ENCODE measurements around the gene BET1L.

Gene BET1L

DNA sequence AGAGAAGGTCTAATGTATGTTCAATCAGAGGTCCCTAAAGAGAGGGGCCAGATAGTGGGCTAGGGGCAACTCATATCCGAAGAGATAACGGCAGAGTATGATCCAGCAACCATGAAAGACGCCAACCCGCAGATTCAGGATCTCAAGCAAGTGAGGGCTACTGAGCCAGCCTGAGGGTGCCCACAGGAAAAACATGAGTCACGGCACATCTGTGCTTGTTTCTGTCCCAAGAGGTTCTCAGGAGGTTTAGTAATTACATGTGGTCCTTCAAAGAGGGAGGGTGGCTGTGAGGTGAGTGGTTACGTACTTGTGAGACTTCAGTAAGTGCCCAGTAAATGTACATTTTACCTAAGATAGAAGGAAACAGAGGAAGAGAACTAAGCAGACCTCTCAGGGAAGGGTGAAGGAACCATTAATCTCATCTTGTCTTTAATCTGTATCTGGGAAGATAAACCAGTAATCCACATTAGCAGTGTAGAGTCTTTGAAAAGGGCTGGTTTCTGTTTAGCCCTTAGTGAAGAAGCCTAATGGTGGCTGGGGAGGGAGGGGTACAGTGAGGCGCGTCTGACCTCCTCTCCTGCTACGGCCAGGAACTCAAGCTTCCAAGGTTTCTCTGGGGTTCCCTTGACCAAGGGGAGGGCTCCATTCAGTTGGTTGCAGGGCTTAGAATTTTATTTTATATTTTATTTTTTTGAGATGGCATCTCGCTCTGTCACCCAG is 18.7 kb upstream of the BET1L start:
- H3K4me3 ChIP-seq (ENCODE audit: low read depth, low read length), result peak overlapping the region; percentile 55
- peak; percentile 93 for DNase-seq (ENCODE audit: low read depth)
- TF ChIP-seq MYC (IDR thresholded peaks at IDR 0.05; ENCODE audit: low read depth, low read length), result peak; percentile 55
- TF ChIP-seq, protein P1, sequence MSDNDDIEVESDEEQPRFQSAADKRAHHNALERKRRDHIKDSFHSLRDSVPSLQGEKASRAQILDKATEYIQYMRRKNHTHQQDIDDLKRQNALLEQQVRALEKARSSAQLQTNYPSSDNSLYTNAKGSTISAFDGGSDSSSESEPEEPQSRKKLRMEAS (IDR thresholded peaks at IDR 0.05; ENCODE audit: low read depth, low read length), result peak; percentile 73; the same call in 1 of the 2 replicates
- no peak for TF ChIP-seq POLR2A (IDR thresholded peaks at IDR 0.05; ENCODE audit: extremely low read depth, insufficient read length)
- TF ChIP-seq CTCF (IDR thresholded peaks at IDR 0.05; ENCODE audit: low read depth, low read length), result no peak

DNA sequence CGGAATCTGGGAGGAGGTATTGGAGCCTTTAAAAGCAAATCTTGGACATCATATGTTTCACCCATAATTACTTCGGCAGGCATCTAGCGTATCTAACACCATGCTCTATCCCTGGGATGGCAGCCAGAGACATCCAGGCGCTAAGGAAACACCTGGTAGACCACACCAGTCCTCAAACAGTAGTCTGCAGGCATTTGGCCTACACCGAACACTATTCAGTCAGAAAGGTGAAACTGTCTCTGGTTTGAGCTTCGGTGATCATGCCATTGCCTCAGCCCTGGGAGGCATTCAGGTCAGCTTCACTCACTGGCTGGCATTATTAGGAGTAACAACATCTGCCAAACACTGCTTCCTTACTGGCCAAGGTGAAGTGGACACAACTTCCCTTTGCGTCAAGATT is 17.2 kb upstream of the BET1L start:
- no peak overlapping the region for H3K4me3 ChIP-seq (ENCODE audit: low read depth, low read length)
- no peak for DNase-seq (ENCODE audit: low read depth)
- no peak for TF ChIP-seq CTCF (IDR thresholded peaks at IDR 0.05; ENCODE audit: low read depth, low read length)
- no peak for TF ChIP-seq POLR2A (IDR thresholded peaks at IDR 0.05; ENCODE audit: extremely low read depth, insufficient read length)
- TF ChIP-seq MYC (IDR thresholded peaks at IDR 0.05; ENCODE audit: low read depth, low read length), result no peak
- TF ChIP-seq, protein P1 (IDR thresholded peaks at IDR 0.05; ENCODE audit: low read depth, low read length), result no peak

- H3K4me3 ChIP-seq (ENCODE audit: low read depth, low read length), result no peak overlapping the region
- DNase-seq (ENCODE audit: low read depth), result peak; percentile 30
- no peak for TF ChIP-seq CTCF (IDR thresholded peaks at IDR 0.05; ENCODE audit: low read depth, low read length)
- TF ChIP-seq POLR2A (IDR thresholded peaks at IDR 0.05; ENCODE audit: extremely low read depth, insufficient read length), result no peak
- TF ChIP-seq MYC (IDR thresholded peaks at IDR 0.05; ENCODE audit: low read depth, low read length), result no peak
- TF ChIP-seq, protein P1 (IDR thresholded peaks at IDR 0.05; ENCODE audit: low read depth, low read length), result no peak
These were observed 16.7 kb upstream of the BET1L start for GRCh38 chr11:223884-224283.

GRCh38 chr11:223026-223789 is 16.0 kb upstream of the BET1L start:
- DNase-seq (ENCODE audit: low read depth), result no peak
- H3K4me3 ChIP-seq (ENCODE audit: low read depth, low read length), result no peak overlapping the region
- TF ChIP-seq POLR2A (IDR thresholded peaks at IDR 0.05; ENCODE audit: extremely low read depth, insufficient read length) (no peak), MYC (IDR thresholded peaks at IDR 0.05; ENCODE audit: low read depth, low read length) (no peak), CTCF (IDR thresholded peaks at IDR 0.05; ENCODE audit: low read depth, low read length) (no peak)
- TF ChIP-seq, protein P1 (IDR thresholded peaks at IDR 0.05; ENCODE audit: low read depth, low read length), result no peak

DNA sequence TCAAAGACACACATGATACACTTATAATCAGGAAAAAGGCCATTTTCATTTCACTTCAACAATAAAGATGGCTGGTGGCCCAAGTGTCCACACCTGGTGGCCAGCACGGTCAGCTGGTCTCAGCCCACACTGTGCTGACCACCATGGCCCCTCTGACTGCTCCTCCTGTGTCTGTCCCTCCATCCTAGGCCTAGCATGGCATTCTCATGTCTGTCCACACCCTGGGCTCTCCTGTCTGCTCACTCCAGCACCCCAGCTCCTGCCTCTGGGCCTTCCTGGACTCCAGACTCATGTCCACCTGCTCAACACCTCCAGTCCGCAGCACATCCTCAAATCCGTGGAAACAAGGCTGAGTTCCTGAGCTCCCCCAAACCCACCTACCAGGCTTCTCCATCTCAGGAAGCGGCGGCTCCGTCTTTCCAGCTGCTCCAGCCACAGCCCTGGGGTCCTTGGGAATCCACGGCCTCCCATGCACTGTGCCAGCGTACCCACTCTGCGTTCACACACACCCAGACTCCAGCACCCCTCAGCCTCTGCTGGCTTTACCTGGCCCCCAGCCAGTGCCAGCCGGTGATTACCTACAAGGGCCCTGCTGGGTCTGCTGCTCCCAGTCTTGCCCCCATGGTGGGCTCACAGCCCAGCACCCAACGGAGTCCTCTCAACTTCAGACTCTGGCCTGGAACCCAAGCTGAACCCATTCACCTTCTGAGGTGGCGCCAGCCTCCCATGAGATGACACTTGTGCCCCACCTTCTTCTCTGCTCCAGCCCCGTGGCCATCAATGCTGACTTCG is 15.0 kb upstream of the BET1L start:
- no peak for DNase-seq (ENCODE audit: low read depth)
- H3K4me3 ChIP-seq (ENCODE audit: low read depth, low read length), result no peak overlapping the region
- TF ChIP-seq CTCF (IDR thresholded peaks at IDR 0.05; ENCODE audit: low read depth, low read length), result no peak

Data from NB4 (cell line).